PC-9 (cell line): ENCODE results near the gene DRD5. TPM values are rescaled to one million over a fixed set of nuclear protein-coding genes. Genes with fewer than 3 reads are reported as not detected.

ENCODE experiments used
- BruUV-seq: library from RNA; stranded (reverse); fragments of 400-500 nt; replicated peaks from 2 replicates; lab custom pipeline; 2021; lab: Mats Ljungman, UMichigan
- CTCF ChIA-PET: fragments of 300-600 bp; sonication (Branson Sonifier 250); formaldehyde crosslinking; loops from one replicate; lab custom pipeline; 2022; ENCODE audit warnings: antibody characterized with exemption; lab: Charles Lee
- POLR2A ChIA-PET: fragments of 300-600 bp; sonication (Branson Sonifier 250); formaldehyde crosslinking; loops from one replicate; lab custom pipeline; 2022; ENCODE audit warnings: antibody characterized with exemption; ENCODE audit not compliant: unreplicated experiment; lab: Charles Lee
- DNase-seq, 2 experiments: peaks; one replicate each; pipeline versions ENCODE4 v3.0.0 to v3.0.0-alpha.2; 2015 to 2022; ENCODE audit warnings: mixed read lengths in 1 of 2
- H2AFZ ChIP-seq: fragments of 200-600 bp; sonication (generic); 2 replicates; pipeline ENCODE4 v1.8.1; 2017; ENCODE audit warnings: antibody characterized with exemption
- H3F3A ChIP-seq: fragments of 200-600 bp; sonication (generic); 2 replicates; pipeline ENCODE4 v1.8.1; 2017; ENCODE audit warnings: antibody characterized with exemption, mild to moderate bottlenecking, low read depth; ENCODE audit not compliant: insufficient read depth
- H3K27ac ChIP-seq: fragments of 200-600 bp; sonication (generic); 2 replicates; pipeline ENCODE4 v1.6.1; 2016; ENCODE audit warnings: mixed run types
- H3K27me3 ChIP-seq: fragments of 200-600 bp; sonication (generic); 2 replicates; pipeline ENCODE4 v1.6.1; 2016; ENCODE audit warnings: low read depth, mixed run types; ENCODE audit not compliant: insufficient read depth
- H3K36me3 ChIP-seq: fragments of 200-600 bp; sonication (generic); 2 replicates; pipeline ENCODE4 v1.6.1; 2016; ENCODE audit warnings: low read depth, mixed run types
- H3K4me1 ChIP-seq: fragments of 200-600 bp; sonication (generic); replicated peaks from 2 replicates; pipeline ENCODE4 v1.6.1; 2016; ENCODE audit warnings: mixed run types; ENCODE audit not compliant: insufficient read depth
- H3K4me2 ChIP-seq: fragments of 200-600 bp; sonication (generic); 2 replicates; pipeline ENCODE4 v1.6.1; 2017; ENCODE audit warnings: mixed run types
- H3K4me3 ChIP-seq: fragments of 200-600 bp; sonication (generic); 2 replicates; pipeline ENCODE4 v1.6.1; 2016; ENCODE audit warnings: mixed run types
- H3K79me2 ChIP-seq: fragments of 200-600 bp; sonication (generic); 2 replicates; pipeline ENCODE4 v1.6.1; 2017; ENCODE audit warnings: low read depth, mixed run types
- H3K9me2 ChIP-seq: fragments of 200-600 bp; sonication (generic); 2 replicates; pipeline ENCODE4 v1.8.1; 2017; ENCODE audit warnings: mild to moderate bottlenecking; ENCODE audit not compliant: insufficient read depth
- H3K9me3 ChIP-seq: fragments of 200-600 bp; sonication (generic); 2 replicates; pipeline ENCODE4 v1.8.1; 2016; ENCODE audit warnings: low read depth; ENCODE audit not compliant: insufficient read depth
- H4K20me1 ChIP-seq: fragments of 200-600 bp; sonication (generic); 2 replicates; pipeline ENCODE4 v1.8.1; 2017; ENCODE audit not compliant: insufficient read depth
- CTCF ChIP-seq: fragments of 200-600 bp; sonication (generic); conservative IDR thresholded peaks from 2 replicates; pipeline ENCODE4 v1.6.1; 2017; ENCODE audit warnings: mixed run types, antibody characterized with exemption, mild to moderate bottlenecking, moderate library complexity
- EZH2 ChIP-seq: fragments of 200-600 bp; sonication (generic); IDR thresholded peaks from 2 replicates; pipeline ENCODE4 v1.8.0; 2017; ENCODE audit warnings: antibody characterized with exemption, low read depth
- intact Hi-C: fragments of 100-400 bp; cut with micrococcal nuclease; formaldehyde crosslinking; loops from one replicate; pipeline ENCODE4 v1.10.0; 2022; ENCODE audit not compliant: unreplicated experiment
- total RNA-seq: library from RNA; stranded (reverse); gene quantifications from 2 replicates; pipeline ENCODE4 v1.2.3, GENCODE V29; 2021

The DRD5 gene
- total RNA-seq, 1 experiment from 2014 or later, result not detected

DNA sequence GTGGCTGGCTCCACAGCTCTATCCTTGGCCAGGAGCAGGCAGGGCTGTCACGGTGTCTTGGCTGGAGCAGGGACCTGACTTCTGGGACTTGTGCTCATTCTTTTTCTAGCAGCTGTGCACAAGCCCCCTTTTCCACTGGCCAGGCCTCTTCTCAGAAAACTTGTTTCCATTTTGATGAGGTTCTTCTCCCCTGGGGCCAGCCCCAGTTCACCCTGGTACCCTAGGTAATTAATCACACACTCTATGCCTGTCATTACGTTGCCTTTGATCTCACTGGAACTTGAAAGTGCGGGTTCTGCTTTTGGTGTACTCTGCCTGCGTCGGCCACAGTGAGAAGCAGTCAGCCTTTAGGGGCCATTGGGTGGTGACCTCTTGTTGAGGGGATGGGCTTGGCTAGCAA is 26.6 kb downstream of the DRD5 start:
- Histone ChIP-seq H3K79me2 (no peaks in the 10 kb centered on the region), H3K4me1 (no peaks in the 10 kb centered on the region), H2AFZ (no peak overlapping the region), H3K36me3 (no peaks in the 10 kb centered on the region), H3F3A (no peaks in the 10 kb centered on the region), H3K27ac (no peak overlapping the region), H4K20me1 (no peaks in the 10 kb centered on the region), H3K27me3 (peaks cover 33% of the 10 kb centered on the region), H3K4me2 (no peak overlapping the region), H3K4me3 (no peak overlapping the region), H3K9me3 (no peaks in the 10 kb centered on the region), H3K9me2 (no peaks in the 10 kb centered on the region)
- no peak for TF ChIP-seq EZH2
- no peak for TF ChIP-seq CTCF
- no peak for DNase-seq
- ChIA-PET POLR2A (no interaction called here), CTCF (no interaction called here)
- no TSS peak for BruUV-seq
- intact Hi-C loops, result no loop called here

GRCh38 chr4:9811806-9812205 is 30.4 kb downstream of the DRD5 start:
- no peaks in the 10 kb centered on the region for H4K20me1 ChIP-seq
- TF ChIP-seq CTCF, result no peak
- TF ChIP-seq EZH2, result no peak
- H3K9me3 ChIP-seq, result no peaks in the 10 kb centered on the region
- H2AFZ ChIP-seq, result no peak overlapping the region
- peaks cover 38% of the 10 kb centered on the region; the same call in 1 of the 2 replicates for H3K27me3 ChIP-seq
- intact Hi-C loops, result no loop called here
- H3K4me2 ChIP-seq, result no peak overlapping the region
- H3K9me2 ChIP-seq, result no peaks in the 10 kb centered on the region
- no peaks in the 10 kb centered on the region for H3K36me3 ChIP-seq
- no peaks in the 10 kb centered on the region for H3K79me2 ChIP-seq
- no peaks in the 10 kb centered on the region for H3K4me1 ChIP-seq
- CTCF ChIA-PET, result no interaction called here
- no peak for DNase-seq
- no TSS peak for BruUV-seq
- H3F3A ChIP-seq, result no peaks in the 10 kb centered on the region
- POLR2A ChIA-PET, result no interaction called here
- no peak overlapping the region for H3K27ac ChIP-seq
- H3K4me3 ChIP-seq, result no peak overlapping the region

GRCh38 chr4:9812501-9813340 is 31.3 kb downstream of the DRD5 start:
- Histone ChIP-seq H3K79me2 (no peaks in the 10 kb centered on the region), H3K4me3 (no peak overlapping the region), H3K27me3 (peaks cover 44% of the 10 kb centered on the region; the same call in 1 of the 2 replicates), H3K4me2 (no peak overlapping the region), H4K20me1 (no peaks in the 10 kb centered on the region), H3K27ac (no peak overlapping the region), H2AFZ (no peak overlapping the region), H3K9me3 (no peaks in the 10 kb centered on the region), H3K4me1 (no peaks in the 10 kb centered on the region), H3F3A (no peaks in the 10 kb centered on the region), H3K9me2 (no peaks in the 10 kb centered on the region), H3K36me3 (no peaks in the 10 kb centered on the region)
- BruUV-seq, result no TSS peak
- POLR2A ChIA-PET, result no interaction called here
- intact Hi-C loops, result no loop called here
- CTCF ChIA-PET, result no interaction called here
- no peak for TF ChIP-seq EZH2
- no peak for TF ChIP-seq CTCF
- no peak for DNase-seq
